GM21825 (cell line): Measurements from ENCODE around the gene CCDC146.
"Not testable (repeated sequence)": the region's sequence is repeated elsewhere in the genome, so short reads cannot be mapped to it uniquely, and the experiment has no call there.

Source experiments
- ATAC-seq: cut with Tn5 transposase; IDR thresholded peaks from one replicate; pipeline ENCODE4 v1.9.1; 2021; ENCODE audit warnings: mild to moderate bottlenecking, moderate library complexity; ENCODE audit not compliant: unreplicated experiment

Gene CCDC146

DNA sequence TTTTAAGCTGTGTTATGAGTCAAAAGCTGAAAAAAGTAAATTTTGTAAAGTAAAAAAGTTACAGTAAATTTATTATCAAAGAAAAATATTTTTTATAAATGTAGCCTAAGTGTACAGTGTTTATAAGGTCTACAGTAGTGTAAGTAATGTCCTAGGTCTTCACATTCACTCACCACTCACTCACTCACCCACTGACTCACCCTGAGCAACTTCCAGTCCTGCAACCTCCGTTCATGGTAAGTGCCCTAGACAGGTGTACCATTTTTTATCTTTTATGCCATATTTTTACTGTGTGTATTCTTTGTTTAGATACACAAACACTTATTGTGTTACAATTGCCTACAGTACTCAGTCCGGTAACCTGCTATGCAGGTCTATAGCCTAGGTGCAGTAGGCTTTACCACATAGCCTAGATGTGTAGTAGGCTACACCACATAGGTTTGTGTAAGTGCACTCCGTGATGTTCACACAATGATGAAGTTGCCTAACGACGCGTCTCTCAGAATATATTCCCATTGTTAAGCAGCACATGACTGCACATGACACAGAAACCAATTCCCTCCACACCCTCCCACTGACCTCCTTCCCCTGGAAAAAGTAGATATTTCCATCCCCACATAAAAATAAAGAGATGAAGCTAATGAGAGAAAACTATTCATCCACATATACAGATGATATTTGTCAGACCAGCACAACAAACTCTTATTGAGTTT lies 122.0 kb downstream of the CCDC146 start:
- ATAC-seq: no peak

DNA sequence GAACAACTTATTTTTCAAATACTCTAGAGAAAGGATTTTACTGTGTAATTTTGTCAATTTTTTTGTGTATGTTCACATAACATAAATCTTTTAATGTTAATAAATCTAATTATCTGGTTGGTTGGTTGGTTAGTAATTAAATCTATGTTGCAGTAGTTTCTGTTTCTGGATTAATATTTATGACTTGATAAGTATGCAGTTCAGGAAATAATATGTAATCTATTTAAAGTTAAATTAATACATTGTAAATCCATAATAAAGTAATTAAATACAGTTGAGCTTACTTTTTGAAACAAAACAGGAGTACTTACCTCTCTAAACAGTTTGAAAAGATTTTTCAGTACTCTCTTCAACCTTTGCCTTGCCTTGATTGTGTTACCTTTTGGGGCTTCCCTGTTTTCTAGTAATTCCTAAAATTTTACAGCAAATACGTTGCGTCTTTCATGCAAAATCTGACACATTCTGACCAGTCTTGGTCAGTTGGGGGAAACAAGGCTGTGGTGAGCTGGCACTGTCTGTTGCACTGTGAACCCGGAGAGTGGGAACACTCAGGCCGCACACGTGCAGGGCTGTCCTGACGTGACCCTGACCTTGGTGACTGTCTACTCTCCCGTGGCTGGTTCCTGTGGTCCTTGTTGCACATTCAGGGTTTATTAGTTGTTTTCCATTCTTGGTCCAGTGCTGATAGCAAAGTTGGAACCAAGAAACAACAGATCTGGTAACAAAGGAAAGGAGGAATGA lies 122.8 kb downstream of the CCDC146 start:
- no peak for ATAC-seq

DNA sequence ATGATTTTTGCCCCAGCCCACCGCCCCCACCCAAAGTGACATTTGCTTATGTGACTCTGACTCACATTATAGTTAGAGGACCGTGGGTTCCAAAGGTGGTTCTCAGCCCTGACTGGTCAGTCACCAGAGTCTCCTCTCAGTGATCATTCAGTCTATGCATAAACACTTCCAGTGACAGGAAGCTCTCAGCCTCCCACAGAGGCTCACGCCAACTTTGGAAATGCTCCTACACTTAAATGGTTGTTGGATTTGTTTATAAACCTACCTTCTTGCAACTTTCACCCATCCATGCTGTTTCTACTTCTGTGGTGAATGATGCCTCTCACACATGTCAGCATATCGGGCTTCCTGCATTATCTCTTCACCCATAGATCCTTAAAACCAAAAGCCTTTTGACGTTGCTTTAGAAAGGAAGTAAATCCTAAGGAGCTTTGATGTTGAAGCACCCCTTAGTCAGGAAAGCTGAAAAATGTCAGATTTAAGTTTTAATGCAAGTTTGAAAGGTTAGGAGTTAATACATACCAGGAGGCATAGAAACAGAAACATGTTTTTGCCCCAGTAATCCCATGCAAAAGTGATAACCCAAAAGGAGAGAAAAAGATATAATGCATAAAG lies 123.7 kb downstream of the CCDC146 start:
- ATAC-seq: no peak

DNA sequence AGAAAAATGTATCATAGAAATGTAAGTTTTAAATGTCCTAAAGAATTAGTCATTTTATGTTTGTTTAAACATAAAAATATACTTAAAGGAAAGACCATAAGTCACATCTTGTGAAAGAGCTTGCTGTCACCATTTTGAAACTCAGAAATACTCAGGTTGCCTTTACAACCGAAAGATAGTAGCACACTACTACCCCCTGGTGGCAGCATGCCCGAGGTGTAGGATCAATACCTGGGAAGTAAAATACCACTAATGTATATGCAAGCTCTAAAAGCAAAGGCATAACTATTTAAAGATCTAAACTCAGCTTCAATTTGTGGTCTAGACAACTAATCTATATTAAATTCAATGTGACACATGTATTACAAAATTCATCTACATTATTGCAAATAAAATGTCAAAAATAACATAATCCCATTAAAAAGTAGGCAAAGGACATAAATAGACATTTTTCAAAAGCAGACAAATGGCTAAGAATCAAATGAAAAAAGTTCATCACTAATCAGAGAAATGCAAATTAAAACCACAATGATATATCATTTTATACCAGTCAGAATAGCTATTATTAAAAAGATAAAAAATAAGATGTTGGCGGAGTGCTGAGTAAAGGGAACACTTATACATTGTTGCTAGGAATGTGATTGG lies 124.9 kb downstream of the CCDC146 start:
- ATAC-seq: peak; percentile 97

DNA sequence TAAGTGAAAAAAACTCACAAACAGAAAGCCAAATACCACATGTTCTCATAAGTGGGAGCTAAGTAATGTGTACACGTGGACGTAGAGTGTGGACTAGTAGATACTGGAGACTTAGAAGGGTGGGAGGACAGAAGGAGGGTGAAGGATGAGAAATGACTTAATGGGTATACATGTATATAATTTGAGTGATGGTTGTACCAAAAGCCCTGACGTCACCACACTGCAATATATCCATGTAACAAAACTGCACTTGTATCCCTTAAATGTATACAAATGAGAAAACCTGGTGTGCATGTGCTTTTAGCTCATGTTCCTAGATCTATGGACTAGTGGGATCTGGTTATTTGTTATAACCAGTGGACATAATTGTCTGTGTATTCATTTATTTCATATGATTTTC lies 125.7 kb downstream of the CCDC146 start:
- ATAC-seq: no peak

DNA sequence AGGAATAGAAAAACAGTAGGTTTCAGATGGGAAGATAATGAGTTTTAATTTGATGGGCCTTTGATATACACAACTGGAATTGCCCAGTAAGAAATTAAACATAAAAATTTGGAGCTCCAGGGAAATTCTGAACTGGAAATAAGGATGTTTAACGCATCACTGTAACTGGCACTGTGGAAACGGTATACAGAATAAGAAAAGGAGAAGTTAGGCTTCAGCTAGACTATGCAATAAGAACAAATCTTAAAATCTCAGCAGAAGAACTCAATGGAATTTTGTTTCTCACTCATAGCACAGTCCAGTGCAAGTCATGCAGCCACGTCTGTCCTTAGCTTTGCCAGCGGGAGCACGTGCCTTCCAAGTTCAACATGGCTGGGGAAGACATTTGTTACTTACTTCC lies 130.1 kb downstream of the CCDC146 start:
- no peak for ATAC-seq

DNA sequence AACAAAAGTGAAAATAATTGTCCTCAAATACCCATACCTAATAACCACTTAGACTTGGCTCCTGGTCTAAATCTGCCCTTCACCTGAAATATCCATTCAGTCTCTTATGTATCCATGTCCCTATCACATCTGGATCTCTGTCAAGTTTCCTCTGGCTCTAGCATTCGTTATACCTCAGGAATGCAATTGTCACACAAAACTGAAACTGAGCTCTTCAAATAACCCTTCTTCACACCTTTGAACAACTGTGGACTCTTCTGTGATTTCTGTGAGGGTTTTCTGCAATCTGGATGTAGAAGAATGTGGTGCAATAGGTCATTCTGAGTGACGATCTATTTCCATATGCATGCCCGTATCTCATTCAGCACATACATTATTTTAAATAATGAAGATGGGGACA lies 130.7 kb downstream of the CCDC146 start:
- no peak for ATAC-seq

DNA sequence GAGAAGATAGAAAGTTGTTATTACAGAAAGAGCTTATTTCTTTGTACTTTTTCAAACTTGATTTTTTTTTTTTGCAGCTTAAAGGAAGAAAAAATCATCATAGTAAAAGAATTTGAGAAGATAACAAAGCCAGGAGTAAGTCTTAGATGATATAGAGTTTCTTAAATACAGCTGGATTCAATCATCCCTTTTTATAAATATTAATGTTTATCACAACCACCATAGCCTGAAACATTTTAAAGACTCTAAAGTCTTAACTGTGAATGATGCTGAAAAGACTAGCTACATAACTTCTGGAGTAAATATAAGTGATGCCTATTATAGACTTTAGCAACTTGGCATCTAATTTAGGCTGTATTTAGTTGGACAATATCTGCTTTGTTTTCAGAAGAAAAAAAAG lies 132.0 kb downstream of the CCDC146 start:
- no peak for ATAC-seq

DNA sequence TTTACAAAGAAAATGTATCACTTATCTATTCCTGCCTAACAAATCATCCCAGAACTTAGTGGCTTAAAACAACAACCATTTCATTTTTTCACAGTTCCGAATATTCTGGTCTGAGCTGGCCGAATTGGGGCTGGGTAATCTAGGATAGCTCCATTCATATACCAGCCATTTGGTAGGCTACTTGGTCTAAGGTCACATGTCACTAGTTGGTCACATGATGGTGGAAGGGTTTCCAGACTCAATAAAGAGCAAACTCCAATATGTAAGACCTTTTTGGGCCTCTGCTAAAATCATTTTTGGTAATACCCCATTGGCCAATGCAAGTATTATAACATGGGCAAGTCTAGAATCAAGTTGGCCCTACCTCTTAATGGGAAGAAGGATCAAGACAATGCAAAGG lies 132.5 kb downstream of the CCDC146 start:
- no peak for ATAC-seq

DNA sequence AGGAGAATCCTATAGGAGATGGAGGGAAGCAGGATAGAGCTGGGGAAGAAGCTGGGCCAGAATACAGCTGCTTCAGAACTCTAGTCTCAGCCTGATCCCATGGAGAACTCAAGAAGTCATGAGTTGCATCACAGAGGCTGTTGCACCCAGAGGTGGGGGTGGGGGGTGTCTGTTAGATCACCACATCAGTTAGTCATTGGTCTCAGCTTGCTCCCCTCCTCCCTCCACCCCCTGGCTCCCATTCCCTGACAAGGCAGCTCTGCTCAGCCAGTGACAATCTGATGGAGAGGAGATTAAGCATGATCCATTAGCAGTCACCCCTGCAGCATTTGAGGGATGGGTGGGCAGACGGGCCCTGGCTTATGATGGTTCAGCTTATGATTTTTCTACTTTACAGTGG lies 135.6 kb downstream of the CCDC146 start:
- no peak for ATAC-seq

DNA sequence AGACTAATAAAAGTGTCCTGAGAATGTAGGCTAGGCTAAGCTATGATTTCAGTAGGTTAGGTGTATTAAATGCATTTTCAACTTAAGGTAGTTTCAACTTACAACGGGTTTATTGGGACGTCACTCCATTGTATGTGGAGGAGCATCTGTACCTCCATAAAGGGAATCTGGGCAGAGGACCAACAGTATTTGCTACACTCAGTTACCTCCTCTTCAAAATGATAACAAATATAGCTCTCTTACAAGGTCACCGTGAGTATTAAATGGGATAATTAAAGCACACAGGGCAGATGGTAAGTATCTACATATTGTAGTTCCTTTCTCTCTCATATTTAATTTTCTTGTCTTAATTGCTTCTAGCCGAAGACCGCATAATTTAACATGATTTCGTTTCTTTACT lies 136.2 kb downstream of the CCDC146 start:
- ATAC-seq: no peak

DNA sequence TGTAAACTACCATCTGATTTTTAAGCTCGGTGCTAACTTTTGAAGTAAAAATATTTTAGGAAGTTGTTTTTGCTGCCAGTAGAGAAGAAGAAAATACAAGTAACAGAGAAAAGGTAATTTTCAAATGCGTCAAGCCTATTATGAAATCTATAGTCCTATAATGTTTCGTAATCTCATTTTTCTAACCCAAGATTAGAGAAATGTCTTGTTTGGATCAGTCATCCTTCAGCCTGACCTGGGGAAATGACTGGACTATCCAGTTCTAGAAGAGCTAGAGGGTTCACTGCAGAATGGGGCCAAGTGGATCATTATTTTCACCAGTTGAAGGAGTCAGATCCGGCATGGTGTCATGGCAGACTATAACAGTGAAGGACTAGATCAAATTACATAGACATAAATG lies 139.9 kb downstream of the CCDC146 start:
- no peak for ATAC-seq

DNA sequence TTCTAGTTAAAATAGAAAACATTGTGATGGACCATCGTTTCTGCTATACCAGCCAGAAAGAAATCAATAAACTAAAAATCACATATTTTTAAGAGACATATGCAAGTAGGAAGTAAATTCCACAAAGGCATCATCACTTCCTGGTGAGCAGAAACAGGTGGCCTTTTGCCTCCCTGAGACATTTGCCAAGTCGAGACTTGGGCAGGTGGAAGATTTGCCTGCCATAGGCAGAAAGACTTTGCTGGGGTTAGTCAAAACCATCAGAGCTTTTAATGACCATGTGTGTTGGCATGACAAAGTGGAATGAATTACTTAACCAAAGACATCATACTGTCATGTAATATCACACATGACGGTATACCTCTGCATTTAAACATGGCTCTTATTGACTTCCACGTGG lies 143.3 kb downstream of the CCDC146 start:
- ATAC-seq: no peak

DNA sequence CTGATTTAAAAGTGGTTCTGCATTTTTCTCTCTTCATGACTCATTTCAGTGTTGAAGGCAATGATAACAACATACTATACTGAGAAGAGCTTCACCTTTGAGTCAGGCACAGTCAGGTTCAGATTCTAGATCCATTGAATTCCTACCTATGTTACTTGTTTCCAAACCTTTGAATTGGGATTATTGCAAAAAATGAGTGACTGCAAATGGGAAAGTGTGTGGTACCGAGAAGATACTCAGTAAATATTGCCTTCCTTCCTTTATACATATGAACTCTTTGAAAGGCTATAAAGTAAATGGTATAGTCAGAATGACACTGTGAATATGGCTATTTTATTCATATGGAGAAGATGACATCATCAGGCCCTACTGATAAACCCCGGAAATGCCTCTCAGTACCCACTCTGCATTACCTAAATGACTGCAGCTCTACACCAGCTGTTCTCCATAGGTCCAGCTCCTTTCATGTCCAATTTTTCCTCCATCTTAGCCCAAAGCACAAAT lies 143.9 kb downstream of the CCDC146 start:
- ATAC-seq: peak; percentile 81

DNA sequence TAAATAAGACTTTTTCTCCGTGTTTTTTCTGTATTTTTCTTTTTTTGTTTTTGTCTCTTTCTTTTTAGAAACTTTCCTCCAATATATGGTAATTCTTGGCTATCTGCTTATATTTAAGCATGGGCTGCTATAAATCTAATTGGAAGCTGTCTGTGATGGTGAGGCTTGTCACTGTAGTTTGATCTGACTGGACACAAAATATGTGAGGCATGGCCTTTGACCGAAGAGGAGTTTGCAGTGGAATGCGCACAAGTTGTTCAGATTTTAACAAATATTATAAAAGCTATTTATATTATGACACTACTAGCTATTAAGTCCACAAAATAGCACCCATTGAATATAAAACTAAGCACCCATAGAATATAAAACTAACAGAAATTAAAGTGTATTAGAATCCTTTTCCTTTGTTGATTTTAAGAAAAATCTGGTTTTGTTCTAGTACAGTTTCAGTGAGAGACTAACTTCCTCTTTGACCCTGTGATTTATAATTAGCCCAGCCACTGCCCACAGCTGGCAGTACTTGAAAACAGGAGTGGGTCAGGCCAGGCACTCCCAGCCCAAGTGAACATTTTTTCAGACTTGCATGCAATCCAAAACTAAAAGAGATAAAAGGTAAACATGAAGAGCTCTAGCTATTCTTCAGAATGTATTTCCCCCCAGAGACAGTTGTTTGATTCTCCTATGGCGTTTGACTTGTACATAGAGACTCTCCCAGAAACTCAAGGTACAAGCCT lies 147.1 kb downstream of the CCDC146 start:
- peak; percentile 78 for ATAC-seq

DNA sequence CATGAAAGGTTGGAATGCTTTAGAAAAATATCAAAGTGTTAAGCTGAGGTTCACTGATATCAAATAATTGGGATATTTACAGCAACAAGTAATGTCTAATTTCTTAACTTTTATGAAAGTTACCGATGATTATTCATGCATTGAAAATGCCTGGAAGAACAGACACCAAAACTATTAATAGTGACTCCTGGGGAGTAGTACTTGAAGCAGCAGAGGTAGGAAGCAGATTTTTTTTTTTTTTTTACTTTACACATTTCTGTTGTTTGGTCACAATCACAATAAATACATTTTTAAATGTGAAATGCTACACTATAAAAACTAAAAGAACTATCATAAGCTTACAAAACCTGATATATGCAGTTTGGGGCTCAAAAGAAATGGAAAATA lies 147.7 kb downstream of the CCDC146 start:
- ATAC-seq: no peak

DNA sequence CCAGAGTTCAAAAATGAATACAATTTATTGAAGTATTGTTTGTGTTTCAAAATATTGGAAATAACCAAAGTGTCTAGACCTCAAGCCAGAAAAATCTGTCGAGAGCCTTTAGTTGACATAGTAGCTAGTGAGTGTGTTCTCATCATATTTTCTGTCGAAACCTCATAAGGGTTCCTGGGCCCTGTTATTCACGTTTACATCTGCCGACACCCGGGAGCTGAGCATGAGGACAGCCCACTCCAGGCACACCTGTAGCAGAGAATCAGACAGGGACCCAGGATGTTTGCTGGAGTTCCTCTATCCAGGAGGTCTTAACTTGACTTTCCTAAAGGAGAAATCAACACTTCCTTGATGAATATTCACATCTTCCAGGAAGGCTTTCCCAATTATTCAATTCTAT lies 149.4 kb downstream of the CCDC146 start:
- ATAC-seq: no peak

DNA sequence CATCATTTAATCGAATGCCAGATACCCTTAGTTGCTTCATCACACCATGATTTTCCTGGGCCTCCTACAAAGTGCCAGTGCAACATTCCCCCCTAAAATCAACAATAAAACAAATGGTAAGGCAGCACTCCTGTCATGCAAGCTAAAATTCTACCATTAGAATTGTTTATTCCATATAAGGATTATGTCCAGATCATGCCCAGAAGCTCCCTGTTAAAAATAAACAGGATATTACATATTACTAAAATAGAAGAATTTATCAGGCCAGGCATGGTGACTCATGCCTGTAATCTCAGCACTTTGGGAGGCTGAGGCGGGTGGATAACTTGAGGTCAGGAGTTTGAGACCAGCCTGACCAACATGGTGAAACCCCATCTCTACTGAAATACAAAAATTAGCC lies 153.2 kb downstream of the CCDC146 start:
- not testable (repeated sequence) for ATAC-seq

DNA sequence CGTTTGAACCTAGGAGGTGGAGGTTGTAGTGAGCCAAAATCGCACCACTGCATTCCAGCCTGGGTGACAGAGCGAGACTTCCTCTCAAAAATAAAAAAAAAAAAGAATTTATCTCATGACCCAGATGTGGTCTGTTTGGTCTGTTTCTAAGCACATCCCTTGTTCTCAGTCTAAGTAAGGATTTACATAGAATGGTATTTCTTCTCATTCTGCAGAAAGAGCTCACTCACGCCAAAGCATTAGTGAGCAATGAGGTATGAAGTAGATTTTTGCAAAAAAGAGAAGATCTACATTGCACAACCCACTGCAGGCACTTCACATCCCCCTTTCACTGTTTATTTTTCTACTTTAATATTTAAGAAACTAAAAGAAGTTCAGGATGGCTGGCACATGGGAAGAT lies 153.7 kb downstream of the CCDC146 start:
- no peak for ATAC-seq

DNA sequence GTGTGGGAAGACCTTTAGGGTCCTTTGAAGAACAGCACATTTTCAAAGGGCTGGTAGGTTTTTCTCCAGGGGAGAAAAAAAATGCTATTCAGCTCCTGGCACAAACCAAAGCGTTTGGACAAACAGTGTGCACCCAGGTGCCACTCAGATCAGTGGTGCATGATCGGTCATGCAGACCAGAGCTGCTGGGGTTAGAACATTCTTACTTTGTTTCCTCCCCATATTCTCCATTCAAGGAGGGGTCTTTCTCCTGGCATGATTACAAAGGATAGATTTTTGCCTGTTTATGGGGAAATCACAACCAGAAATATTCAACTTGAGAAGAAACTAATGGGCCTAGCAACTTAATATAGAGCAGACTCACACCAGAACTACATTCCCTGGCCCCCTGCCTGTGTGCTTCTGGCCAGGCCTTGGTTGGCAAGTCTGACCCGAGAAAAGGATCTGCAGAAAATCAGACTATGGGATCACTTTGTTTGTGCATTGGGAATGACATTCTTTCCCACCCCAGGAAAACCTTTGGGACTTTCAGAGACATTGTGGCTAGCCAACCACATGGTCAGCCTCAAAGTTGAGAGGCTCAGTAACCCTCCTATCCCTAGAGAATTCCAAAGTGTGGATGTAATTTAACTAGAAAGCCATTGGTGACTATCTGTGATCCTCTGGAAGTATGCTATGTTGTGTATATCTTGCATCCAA lies 159.5 kb downstream of the CCDC146 start:
- ATAC-seq: no peak
